ENCODE results near the gene NKX1-1. TPM values are rescaled to one million over a fixed set of nuclear protein-coding genes. Genes with fewer than 3 reads are reported as not detected.

The NKX1-1 gene
- total RNA-seq, 3 donors from 2014 or later, result not detected

- Histone ChIP-seq H3K27me3 (peaks cover 0 to 76% of the 10 kb centered on the region in 2 donors), H3K4me3 (no peak overlapping the region), H3K9me3 (peaks cover 0 to 13% of the 10 kb centered on the region in 2 donors), H3K36me3 (no peaks in the 10 kb centered on the region), H3K27ac (no peak overlapping the region), H3K4me1 (no peaks in the 10 kb centered on the region)
- DNase-seq (ENCODE audit: low spot score in 2 of 2), result peak in 1 of 2 donors; percentile 48
- intact Hi-C loops (cut with DNase I; ENCODE audit: low total_unique reads), result no loop called here
- TF ChIP-seq CTCF (IDR thresholded peaks at IDR 0.05) (no peak), POLR2AphosphoS5 (IDR thresholded peaks at IDR 0.05) (no peak), POLR2A (IDR thresholded peaks at IDR 0.05) (no peak)
Measured at GRCh38 chr4:1401409-1402020, 4.7 kb downstream of the NKX1-1 start.

DNA sequence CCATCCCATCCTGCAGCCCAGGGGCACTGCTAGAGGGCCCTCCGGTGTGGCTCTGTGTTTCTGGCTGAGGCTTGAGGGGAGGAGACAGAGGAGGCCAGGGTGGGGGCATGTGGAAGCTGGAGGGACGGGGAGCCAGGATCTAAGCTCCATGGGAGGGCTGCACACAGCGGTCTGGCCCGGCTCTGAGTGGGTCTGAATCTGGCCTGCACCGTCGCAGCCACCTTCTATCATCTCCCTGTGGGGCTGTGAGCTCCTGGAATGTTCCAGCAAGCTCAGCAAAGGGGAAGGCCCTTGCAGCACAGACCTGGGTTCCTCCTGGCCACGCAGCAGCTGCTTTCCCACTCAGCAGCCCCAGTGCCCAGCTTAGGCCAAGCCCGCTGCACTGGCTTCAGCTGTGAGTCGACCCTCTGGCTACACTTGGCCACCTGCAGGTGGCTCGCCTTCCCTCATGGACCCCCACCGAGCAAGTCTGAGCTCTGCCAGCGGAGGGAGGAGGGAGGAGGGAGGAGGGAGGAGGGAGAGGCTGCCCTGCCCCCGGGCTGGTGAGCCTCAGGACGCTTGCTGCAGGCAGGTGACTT lies 5.3 kb downstream of the NKX1-1 start:
- H3K27me3 ChIP-seq, result peaks cover 0 to 70% of the 10 kb centered on the region in 2 donors
- H3K4me1 ChIP-seq, result no peaks in the 10 kb centered on the region
- no peak for TF ChIP-seq CTCF (IDR thresholded peaks at IDR 0.05)
- TF ChIP-seq POLR2A (IDR thresholded peaks at IDR 0.05), result no peak
- no peak for TF ChIP-seq POLR2AphosphoS5 (IDR thresholded peaks at IDR 0.05)
- no peak overlapping the region for H3K4me3 ChIP-seq
- no peak for DNase-seq (ENCODE audit: low spot score in 2 of 2)
- no peak overlapping the region for H3K27ac ChIP-seq
- H3K9me3 ChIP-seq, result peaks cover 0 to 16% of the 10 kb centered on the region in 2 donors
- no peaks in the 10 kb centered on the region for H3K36me3 ChIP-seq
- intact Hi-C loops (cut with DNase I; ENCODE audit: low total_unique reads), result no loop called here

DNA sequence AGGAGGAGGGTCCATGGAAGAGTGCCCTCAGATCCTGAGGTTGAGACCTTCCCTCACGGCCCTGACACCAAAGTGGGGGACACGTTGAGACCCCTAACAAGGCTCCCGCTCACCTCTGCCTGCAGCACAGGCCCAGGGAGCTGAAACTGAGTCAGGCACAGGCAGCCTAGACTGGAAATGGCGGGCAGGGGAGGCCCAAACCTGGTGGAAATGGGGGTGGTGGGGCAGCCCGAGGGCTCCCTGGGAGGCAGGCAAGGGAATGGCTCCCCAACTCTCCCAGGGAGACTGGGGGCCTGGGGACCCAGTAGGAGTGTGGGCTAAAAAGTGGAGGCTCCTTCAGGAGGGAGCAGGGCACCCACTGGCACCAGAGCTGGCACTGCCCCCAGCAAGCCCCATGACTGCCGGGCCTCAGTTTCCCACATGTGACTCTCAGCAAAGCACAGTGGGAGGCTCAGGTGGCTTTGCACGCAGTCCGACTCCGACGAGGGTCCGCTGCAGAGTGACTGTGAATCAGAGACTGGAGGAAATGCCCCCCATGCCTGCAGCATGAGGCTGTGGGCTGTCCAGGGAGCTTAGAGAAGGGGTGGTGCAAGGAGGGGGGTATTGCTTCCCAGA lies 5.9 kb downstream of the NKX1-1 start:
- intact Hi-C loops (cut with DNase I; ENCODE audit: low total_unique reads), result no loop called here
- no peaks in the 10 kb centered on the region for H3K36me3 ChIP-seq
- peaks cover 0 to 64% of the 10 kb centered on the region in 2 donors for H3K27me3 ChIP-seq
- no peak for TF ChIP-seq CTCF (IDR thresholded peaks at IDR 0.05)
- TF ChIP-seq POLR2AphosphoS5 (IDR thresholded peaks at IDR 0.05), result no peak
- no peak for TF ChIP-seq POLR2A (IDR thresholded peaks at IDR 0.05)
- no peak overlapping the region for H3K4me3 ChIP-seq
- no peak overlapping the region for H3K27ac ChIP-seq
- DNase-seq (ENCODE audit: low spot score in 2 of 2), result peak in 1 of 2 donors; percentile 45
- H3K9me3 ChIP-seq, result peaks cover 0 to 16% of the 10 kb centered on the region in 2 donors
- H3K4me1 ChIP-seq, result no peaks in the 10 kb centered on the region

DNA sequence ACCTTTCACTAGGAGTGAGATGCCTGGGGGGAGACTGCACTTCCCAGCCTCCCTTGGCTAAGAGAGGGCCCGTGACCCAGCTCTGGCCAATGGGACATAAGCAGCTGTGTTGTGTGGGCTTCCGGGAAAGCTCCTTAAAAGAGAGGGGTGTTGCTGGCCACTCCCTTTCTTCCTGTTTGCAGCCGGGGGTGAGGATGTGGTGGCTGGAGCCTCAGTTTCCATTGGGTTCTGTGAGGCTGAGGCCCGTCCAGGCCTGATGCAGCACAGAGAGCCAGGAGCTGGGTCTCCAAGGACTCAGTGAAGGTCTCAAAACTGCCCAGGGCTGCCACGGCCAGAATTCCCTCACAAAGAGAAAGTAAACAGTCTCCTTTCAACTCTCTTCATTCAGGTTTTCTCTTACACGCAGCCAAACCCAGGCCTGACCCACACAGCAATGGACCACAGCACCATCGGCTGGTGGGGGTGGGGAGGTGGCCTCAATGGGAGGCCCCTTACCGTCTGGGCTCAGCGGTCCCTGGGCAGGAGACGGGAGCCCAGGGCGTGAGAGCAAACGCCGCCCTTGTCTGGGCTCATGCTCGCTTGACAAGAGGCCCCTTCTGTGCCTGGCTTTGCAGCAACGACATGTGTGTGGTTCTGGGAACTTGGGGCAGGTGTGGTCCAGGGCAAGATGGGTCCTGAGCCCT lies 6.6 kb downstream of the NKX1-1 start:
- H3K36me3 ChIP-seq, result no peaks in the 10 kb centered on the region
- intact Hi-C loops (cut with DNase I; ENCODE audit: low total_unique reads), result no loop called here
- H3K27me3 ChIP-seq, result peaks cover 0 to 57% of the 10 kb centered on the region in 2 donors
- peak in 1 of 2 donors; percentile 31 for DNase-seq (ENCODE audit: low spot score in 2 of 2)
- peaks cover 0 to 16% of the 10 kb centered on the region in 2 donors for H3K9me3 ChIP-seq
- TF ChIP-seq CTCF (IDR thresholded peaks at IDR 0.05), result no peak
- no peak for TF ChIP-seq POLR2AphosphoS5 (IDR thresholded peaks at IDR 0.05)
- no peak for TF ChIP-seq POLR2A (IDR thresholded peaks at IDR 0.05)
- H3K27ac ChIP-seq, result no peak overlapping the region
- H3K4me1 ChIP-seq, result no peaks in the 10 kb centered on the region
- H3K4me3 ChIP-seq, result no peak overlapping the region
